A549 treated with Mapracorat at 1 μM for 4 hours (cell line): Measurements from ENCODE around the gene GPRC5B. TPM values are rescaled to one million over a fixed set of nuclear protein-coding genes. Genes with fewer than 3 reads are reported as not detected.

Source experiments
- total RNA-seq: library from RNA; stranded (reverse); fragments of 200-300 nt; extraction: Qiagen RNA extraction; gene quantifications from 5 replicates; pipeline ENCODE4 v1.2.3, GENCODE V29; 2022

Gene GPRC5B
- total RNA-seq, result 28.8 to 39.0 TPM (median 38.4 TPM) in 5 replicates

DNA sequence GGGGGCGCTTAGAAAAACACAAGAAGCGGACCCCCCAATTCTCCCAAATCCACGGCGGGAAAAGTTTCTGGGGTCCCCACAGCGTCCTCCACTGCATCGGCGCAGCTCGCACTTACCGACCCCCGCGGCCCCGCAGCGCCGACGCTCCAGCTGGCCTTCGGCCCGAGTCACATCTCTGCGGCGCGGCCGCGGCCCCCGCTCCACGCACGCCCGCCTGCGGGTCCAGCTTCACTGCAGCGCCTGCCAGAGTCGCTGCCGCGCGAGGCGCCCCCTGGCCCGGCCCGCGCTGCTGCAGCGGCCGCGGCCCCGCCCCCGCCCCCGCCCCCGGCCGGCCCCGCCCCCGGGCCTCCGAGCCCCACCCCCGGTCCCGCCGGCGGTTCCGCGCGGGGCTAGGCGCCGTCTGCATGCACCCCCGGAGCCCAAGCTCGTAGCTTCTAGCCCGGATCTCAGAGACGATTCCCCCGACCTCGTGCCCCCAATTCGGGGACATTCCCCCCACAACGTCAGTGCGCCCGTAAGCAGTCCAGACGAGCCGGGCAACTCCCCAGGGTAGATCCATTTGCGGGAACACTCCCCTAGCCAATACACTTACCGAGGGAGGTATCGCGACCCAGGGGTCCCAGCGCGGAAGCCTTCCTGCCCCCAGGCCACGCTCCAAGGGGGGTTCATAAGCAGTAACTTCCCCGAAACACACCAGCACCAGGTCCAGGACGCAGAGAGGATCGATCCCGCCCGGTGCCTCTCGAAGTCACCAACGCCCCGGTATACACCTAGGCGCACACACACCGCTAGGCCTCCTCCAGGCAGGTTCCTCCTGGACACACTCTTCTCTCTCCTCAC is at the start of gene GPRC5B:
Gene GPRC5B (minus strand): TSS at position 238 of the 840 bp plus-strand sequence. CDS start 12,003 bp downstream, outside the sequence.

Other genes with a start within 250 kb of the GPRC5B start
- gene KNOP1, start 166.6 kb downstream of the GPRC5B start, total RNA-seq, result 38.1 to 46.0 TPM (median 43.7 TPM) in 5 replicates
- gene IQCK, start 166.6 kb downstream of the GPRC5B start, total RNA-seq, result 7.7 to 10.4 TPM (median 9.5 TPM) in 5 replicates
- not detected in 5 replicates for gene GPR139, start 189.0 kb upstream of the GPRC5B start, total RNA-seq